Measurements from ENCODE around the gene MPP4. TPM values are rescaled to one million over a fixed set of nuclear protein-coding genes. Genes with fewer than 3 reads are reported as not detected.

Gene MPP4
- total RNA-seq, 1 experiment from 2014 or later = not detected

DNA sequence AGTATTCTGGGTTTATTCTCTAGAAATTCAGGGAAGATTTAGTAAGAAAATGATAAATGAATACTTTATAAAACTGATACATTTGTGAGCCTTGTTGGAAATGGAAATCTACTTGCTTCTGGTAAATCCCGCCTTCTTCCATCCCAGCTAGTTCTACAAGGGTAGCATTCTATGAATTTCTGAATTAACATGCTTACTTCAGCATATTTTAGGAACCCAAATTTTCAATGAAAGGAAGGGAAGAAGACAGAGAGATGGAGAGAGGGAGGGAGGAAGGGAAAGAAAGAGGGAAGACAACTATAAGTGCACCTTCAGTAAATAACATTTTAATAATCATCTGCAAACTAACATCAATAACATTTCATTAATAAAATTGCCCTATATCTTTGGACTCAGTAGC lies 28.6 kb downstream of the MPP4 start:
- intact Hi-C loops (cut with micrococcal nuclease) = loop anchor here (5.0 kb wide), 1 partner anchor 507 kb away; no protein-coding TSS in a partner anchor
- BruUV-seq (replicated peaks) = no TSS peak
- H3K27ac Mint-ChIP-seq (ENCODE audit: low read depth, unreplicated experiment) = no peak overlapping the region
- TF ChIP-seq CTCF (IDR thresholded peaks at IDR 0.05; ENCODE audit: unreplicated experiment) = no peak
- no peak overlapping the region for H3K4me3 Mint-ChIP-seq (ENCODE audit: unreplicated experiment)
- CTCF ChIA-PET = no interaction called here
- H3K27me3 Mint-ChIP-seq (ENCODE audit: insufficient read depth, unreplicated experiment) = no peaks in the 10 kb centered on the region
- POLR2A ChIA-PET = no interaction called here
- no peaks in the 10 kb centered on the region for H3K36me3 Mint-ChIP-seq (ENCODE audit: insufficient read depth, unreplicated experiment)
- H3K4me1 Mint-ChIP-seq (ENCODE audit: insufficient read depth, unreplicated experiment) = no peaks in the 10 kb centered on the region
- DNase-seq (ENCODE audit: unreplicated experiment) = no peak
- no peaks in the 10 kb centered on the region for H3K9me3 Mint-ChIP-seq (ENCODE audit: unreplicated experiment)

GRCh38 chr2:201668402-201668910 lies 30.0 kb downstream of the MPP4 start:
- ChIA-PET POLR2A (interaction anchor here (0.6 kb wide), 1 partner anchor 558 kb away, joined by 3 read pairs; no protein-coding TSS in a partner anchor), CTCF (no interaction called here)
- BruUV-seq (replicated peaks) = no TSS peak
- Mint-ChIP-seq H3K36me3 (ENCODE audit: insufficient read depth, unreplicated experiment) (no peaks in the 10 kb centered on the region), H3K4me3 (ENCODE audit: unreplicated experiment) (no peak overlapping the region), H3K4me1 (ENCODE audit: insufficient read depth, unreplicated experiment) (no peaks in the 10 kb centered on the region), H3K9me3 (ENCODE audit: unreplicated experiment) (no peaks in the 10 kb centered on the region), H3K27me3 (ENCODE audit: insufficient read depth, unreplicated experiment) (no peaks in the 10 kb centered on the region), H3K27ac (ENCODE audit: low read depth, unreplicated experiment) (no peak overlapping the region)
- DNase-seq (ENCODE audit: unreplicated experiment) = no peak
- no peak for TF ChIP-seq CTCF (IDR thresholded peaks at IDR 0.05; ENCODE audit: unreplicated experiment)
- intact Hi-C loops (cut with micrococcal nuclease) = loop anchor here (5.0 kb wide), 1 partner anchor 509 kb away; no protein-coding TSS in a partner anchor

DNA sequence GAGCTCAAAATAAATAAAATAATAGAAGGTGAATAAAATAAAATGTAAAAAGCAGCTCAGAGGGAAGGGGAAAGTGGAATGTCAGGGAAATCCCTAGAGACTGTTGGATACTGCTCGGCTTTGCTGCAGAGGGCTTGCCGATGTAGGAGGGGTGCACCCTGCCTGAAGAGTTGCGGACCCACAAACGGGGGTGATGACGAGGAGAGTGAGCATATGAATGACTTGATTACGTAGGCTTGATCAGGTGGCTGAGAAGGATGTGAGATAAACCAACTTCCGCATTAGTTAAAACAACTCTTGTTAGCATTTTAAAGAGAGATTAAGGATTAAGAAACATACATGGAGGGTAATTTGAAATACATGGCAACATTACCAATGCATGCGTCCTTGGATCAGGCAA lies 34.1 kb downstream of the MPP4 start:
- H3K9me3 Mint-ChIP-seq (ENCODE audit: unreplicated experiment) = no peaks in the 10 kb centered on the region
- no peak for DNase-seq (ENCODE audit: unreplicated experiment)
- H3K27me3 Mint-ChIP-seq (ENCODE audit: insufficient read depth, unreplicated experiment) = no peaks in the 10 kb centered on the region
- intact Hi-C loops (cut with micrococcal nuclease) = no loop called here
- H3K36me3 Mint-ChIP-seq (ENCODE audit: insufficient read depth, unreplicated experiment) = no peaks in the 10 kb centered on the region
- no peaks in the 10 kb centered on the region for H3K4me1 Mint-ChIP-seq (ENCODE audit: insufficient read depth, unreplicated experiment)
- BruUV-seq (replicated peaks) = no TSS peak
- ChIA-PET CTCF (interaction anchor here (0.6 to 1.1 kb wide), 4 partner anchors 9 to 499 kb away, joined by 3 to 6 read pairs (median 3); no protein-coding TSS in a partner anchor), POLR2A (no interaction called here)
- no peak overlapping the region for H3K27ac Mint-ChIP-seq (ENCODE audit: low read depth, unreplicated experiment)
- no peak for TF ChIP-seq CTCF (IDR thresholded peaks at IDR 0.05; ENCODE audit: unreplicated experiment)
- no peak overlapping the region for H3K4me3 Mint-ChIP-seq (ENCODE audit: unreplicated experiment)

DNA sequence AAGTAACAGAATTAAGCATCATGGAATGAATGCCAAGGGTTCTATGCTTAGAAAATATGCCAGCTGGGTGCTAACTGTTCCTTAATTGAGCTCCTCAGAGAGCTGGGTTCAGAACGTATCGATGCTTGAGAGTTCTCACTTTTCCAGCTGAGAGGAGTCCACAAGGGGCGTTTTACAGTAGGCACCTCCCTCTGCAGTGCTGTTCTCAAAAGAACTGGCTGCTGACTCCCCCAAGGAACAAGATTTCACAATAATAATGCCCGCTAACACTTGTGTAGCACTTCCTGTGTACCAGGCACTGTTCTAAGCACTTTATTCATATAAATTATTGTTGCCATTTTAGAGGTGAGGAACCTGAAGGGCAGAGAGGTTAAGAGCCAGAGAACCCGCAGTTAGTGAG lies 37.1 kb downstream of the MPP4 start:
- H3K4me3 Mint-ChIP-seq (ENCODE audit: unreplicated experiment) = no peak overlapping the region
- DNase-seq (ENCODE audit: unreplicated experiment) = no peak
- no peaks in the 10 kb centered on the region for H3K36me3 Mint-ChIP-seq (ENCODE audit: insufficient read depth, unreplicated experiment)
- H3K27me3 Mint-ChIP-seq (ENCODE audit: insufficient read depth, unreplicated experiment) = no peaks in the 10 kb centered on the region
- no peak for TF ChIP-seq CTCF (IDR thresholded peaks at IDR 0.05; ENCODE audit: unreplicated experiment)
- H3K27ac Mint-ChIP-seq (ENCODE audit: low read depth, unreplicated experiment) = no peak overlapping the region
- no peaks in the 10 kb centered on the region for H3K4me1 Mint-ChIP-seq (ENCODE audit: insufficient read depth, unreplicated experiment)
- no peaks in the 10 kb centered on the region for H3K9me3 Mint-ChIP-seq (ENCODE audit: unreplicated experiment)
- ChIA-PET CTCF (interaction anchor here (0.5 to 0.6 kb wide), 2 partner anchors 119 to 593 kb away, joined by 3 read pairs; no protein-coding TSS in a partner anchor), POLR2A (no interaction called here)
- BruUV-seq (replicated peaks) = no TSS peak
- intact Hi-C loops (cut with micrococcal nuclease) = no loop called here
